Activated T-helper 1 cell treated with Interleukin-2 at 50 U/mL for 16 hours (primary cell): ENCODE data around the gene MAPKAPK2.
A peak's percentile ranks its signal among the peaks of the same experiment; 100 is the strongest.

Source experiments
- DNase-seq: peaks from one replicate; pipeline ENCODE4 v3.0.0-alpha.2; 2020; ENCODE audit warnings: low read depth

The MAPKAPK2 gene

DNA sequence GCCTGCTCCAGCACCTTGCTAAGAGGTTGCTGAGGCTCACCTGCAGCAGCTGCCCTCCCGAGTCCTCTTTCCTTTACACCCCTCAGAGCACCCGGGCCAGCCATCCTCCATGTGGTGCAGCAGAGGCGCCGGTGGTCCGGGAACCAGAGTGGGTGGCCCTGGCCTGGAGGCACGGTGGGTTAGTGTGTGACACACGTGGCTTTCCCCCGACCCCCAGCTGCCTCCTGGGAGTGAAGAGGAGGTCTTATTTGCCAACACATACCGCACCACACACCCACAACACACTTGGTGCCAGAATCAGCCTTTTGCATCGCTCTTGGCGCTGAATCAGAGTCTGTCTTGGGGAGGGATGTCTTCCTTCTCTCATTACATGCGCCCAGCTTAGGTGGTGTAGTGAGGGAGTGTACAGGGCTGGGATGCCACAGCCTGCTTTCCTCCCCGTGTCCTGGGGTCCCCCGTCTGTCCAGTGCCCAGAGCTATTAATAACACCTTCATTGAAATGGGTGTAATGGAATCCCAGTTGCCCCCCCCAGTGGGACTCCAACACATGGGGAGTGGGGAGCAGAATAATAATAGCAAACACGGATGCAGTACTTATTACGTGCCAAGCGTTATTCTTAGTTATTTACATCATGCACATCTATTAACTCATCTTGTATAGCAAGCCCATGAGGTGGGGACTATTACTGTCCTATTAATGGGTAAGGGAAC, 38.2 kb downstream of the MAPKAPK2 start:
- no peak for DNase-seq

DNA sequence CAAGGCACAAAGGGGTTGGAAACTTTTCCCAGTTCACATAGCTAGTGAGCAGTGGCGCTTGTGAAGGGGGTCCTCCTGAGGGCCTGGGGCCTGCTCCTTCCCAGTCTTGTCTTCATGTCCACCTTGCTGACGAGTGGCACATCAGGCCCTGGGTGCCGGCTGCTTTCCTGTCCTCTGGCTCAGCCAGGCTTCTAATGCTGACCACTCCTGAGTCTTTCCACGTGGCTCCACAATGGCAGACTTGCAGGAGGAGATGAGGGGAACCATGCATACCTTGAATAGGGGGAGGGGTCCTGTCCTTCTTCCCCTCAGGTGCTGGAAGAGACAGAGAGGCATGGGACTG, 38.7 kb downstream of the MAPKAPK2 start:
- DNase-seq, result no peak

DNA sequence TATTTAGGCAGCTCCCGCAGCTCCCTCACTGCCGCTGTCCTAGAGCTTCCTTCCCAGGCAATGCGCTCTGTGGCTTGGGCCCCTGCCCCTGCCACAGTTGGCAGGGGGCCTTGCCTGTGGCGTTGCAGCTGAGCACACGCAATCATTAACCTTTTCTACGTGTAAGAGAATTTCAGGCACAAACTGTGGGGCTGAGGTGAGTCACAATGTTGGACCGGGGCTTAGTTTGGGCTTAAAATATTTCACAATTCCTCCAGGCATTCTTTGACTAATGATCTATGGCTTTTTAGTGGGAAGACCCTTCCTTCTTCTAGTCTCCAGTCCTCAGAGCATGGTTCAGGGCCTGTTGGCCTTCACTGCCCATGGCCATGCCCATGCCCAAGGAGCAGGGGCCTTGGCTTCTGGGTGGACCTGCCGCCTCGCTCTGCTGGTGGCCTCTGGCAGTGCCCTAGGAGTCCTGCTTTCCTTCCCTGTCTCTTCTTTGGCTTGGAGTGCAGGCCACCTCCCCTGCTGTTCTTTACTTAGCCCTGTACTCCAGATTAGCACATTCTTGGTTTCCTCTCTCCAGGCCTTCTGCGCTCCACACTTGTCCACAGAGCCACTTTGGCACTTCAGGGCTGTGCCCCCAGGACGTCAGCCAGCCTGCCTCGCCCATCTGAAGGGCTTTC, 39.2 kb downstream of the MAPKAPK2 start:
- DNase-seq, result no peak

DNA sequence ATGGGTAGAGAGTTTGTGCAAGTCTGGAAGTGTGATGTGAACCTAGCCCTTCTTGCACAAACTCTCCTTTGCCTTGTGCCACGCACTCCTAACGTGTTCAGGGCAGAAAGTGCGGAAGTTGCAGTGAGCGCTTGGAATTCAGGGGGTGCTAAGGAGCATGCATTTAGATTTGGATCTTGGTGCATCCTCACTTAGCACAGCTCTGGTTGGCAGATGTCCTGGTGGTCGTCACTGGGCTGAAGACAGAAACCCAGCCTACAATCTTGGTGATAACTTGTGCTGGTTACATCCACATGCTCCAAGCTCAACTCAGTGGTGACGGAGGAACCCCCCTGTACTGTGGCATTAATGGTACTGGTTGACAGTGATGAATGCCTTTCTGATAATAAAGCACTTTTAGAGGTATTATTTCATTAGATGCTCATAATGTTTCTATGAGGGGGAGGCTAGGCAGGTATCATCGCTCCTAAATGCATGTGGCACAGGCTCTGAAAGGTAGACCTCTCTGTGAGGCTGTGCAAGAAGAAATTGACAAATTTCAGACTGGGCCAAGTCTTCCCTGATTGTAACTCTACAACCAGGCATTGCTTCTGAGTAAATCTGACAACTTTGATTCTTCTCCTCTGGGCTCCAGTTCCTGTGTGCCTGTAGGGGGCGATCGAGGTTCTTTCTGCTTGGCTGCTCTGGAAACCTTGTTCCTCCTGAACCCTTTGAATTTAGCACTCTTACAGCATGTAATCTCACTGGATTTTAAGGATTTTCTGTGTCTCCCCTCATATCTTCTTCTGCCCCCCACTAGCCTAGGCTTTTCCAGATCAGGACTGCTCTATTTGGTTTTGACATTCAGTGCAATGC, 40.6 kb downstream of the MAPKAPK2 start:
- peak; percentile 28 for DNase-seq

DNA sequence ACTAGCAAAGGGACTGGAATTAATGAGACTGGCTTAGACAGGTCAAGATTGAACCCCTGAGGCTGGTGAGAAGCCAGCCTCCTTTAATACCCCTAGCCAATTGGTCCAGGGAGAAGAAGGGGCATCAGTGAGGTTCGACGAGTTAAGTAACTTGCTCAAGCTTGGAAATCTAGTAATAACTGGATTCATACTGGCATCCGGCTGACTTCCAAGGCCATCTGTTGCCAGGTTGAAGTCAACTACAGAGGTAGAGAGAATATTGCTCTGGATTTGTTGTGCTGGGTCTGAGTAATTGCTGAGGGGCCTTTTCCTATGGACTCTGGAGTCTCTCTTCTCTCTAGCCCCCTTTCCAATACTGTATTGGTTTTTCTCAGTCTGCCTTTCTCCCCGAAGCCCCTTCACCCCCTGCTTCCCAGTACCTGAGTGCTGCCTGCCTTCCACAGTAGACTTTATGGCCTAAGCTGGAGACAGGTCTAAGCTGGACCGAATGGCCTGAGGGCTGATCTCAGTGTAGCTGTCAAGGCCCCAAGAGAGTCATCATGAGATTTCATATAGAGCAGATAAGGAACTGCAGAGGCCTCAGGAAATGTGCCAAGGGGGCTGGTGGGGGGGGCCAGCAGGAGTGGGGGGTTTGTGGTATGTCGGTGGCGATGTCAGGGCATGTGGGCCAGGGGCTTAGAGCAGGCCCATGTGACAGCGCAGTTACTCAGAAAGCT, 43.4 kb downstream of the MAPKAPK2 start:
- no peak for DNase-seq

DNA sequence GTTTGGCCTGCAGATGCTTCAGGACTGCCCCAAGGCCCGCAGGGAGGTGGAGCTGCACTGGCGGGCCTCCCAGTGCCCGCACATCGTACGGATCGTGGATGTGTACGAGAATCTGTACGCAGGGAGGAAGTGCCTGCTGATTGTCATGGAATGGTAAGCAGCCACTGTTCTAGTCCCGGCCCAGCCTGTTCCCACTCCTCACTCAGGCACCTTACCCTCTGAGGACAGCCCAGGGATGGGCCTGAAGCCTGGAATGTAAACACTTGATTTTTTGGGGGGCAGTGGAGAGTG, 43.9 kb downstream of the MAPKAPK2 start:
- DNase-seq, result no peak

DNA sequence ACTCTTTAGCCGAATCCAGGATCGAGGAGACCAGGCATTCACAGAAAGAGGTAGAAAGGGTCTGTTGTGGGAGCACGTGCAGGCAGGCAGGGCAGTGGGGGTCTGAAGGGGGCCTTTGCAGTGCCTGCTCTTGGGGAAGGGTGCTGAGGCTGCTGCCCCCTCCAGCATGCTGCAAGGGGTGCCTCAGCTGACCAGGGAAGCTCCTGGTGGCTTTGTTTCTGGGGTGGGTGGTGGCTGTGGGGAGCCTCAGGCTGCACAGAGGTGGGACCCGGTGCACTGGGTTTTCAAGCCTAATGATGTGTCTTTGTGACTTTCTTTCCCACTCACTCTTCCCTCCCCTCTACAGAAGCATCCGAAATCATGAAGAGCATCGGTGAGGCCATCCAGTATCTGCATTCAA, 44.3 kb downstream of the MAPKAPK2 start:
- DNase-seq, result no peak

DNA sequence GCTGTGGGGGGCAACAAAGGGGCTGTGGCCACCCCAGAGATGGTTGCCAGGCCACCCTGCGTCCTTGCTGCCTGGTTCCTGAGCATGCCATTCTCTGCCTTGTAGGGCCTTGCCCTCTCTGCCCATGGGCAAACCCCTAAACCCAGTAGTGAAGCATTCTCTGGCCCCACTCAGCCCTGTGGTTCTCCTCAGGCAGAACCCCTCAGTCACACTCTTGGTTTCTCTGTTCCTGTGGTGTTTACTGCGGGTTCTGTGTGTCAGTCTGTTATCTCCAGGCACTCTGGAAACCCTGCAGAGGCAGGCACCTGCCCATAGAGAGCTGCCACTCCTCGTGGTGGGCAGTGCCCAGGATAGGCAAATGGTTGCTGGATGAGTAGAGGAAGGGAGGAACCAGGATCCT, 44.8 kb downstream of the MAPKAPK2 start:
- no peak for DNase-seq

DNA sequence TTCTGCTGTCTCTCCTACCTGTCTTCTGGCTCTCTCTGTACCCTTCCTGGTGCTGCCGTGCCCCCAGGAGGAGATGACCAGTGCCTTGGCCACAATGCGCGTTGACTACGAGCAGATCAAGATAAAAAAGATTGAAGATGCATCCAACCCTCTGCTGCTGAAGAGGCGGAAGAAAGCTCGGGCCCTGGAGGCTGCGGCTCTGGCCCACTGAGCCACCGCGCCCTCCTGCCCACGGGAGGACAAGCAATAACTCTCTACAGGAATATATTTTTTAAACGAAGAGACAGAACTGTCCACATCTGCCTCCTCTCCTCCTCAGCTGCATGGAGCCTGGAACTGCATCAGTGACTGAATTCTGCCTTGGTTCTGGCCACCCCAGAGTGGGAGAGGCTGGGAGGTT, 47.8 kb downstream of the MAPKAPK2 start:
- DNase-seq, result no peak

DNA sequence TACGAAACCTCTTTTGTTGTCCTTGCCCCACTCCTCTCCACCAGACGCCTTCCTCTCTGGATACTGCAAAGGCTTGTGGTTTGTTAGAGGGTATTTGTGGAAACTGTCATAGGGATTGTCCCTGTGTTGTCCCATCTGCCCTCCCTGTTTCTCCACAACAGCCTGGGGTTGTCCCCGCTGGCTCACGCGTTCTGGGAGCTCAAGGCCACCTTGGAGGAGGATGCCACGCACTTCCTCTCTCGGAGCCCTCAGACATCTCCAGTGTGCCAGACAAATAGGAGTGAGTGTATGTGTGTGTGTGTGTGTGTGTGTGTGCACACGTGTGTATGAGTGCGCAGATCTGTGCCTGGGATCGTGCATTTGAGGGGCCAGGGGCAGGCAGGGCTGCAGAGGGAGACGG, 48.3 kb downstream of the MAPKAPK2 start:
- no peak for DNase-seq

DNA sequence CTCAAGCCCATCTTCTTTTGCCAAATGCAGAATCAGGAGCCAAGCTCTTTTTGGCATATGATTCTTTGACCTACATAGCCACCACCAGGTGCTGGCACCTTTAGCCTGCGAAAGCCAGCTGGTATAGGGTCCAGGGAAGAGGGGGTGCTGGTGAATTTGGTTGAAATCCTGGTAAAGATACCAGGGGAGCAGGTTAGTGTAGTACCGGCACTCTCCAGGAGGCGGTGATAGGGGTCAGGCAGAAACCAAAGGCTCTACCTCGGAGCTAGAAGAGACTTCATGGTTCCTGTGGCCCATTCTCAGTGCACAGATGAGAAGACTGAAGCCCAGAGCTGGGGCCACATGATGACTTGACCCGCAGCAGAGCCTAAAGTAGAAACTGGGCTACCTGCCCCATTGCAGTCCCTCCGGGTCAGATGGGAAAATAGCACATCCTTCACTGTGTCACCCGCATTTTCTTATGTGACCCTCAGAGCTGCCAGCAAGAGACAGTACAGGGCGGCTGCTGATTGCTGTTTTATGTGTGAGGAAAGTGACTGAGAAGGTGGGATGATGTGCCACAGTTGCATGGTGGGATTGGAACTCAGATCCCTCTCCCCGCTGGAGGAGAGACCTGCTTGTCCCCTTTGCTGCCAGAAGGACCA, 49.9 kb downstream of the MAPKAPK2 start:
- DNase-seq, result peak; percentile 58

DNA sequence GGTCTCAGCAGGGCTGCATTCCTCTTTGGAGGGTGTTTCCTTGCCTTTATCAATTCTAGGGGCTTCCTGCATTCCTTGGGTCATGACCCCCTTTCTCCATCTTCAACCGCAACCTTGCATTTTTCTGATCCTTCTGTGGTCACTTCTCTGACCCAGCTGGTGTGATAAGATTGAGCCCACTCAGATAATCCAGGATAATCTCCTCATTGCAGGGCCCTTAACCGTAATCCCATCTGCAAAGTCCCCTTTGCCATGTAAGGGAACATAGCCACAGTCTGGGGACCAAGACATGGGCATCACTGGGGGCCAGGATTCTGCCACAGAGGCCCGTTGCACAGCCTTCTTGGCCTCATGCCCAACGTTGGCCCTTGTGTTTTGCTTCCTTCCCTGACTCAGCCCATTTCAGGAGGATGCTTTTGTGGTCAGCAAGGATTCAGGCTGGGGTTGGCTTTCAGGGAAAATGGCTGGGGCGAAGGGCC, 50.9 kb downstream of the MAPKAPK2 start:
- DNase-seq, result no peak

DNA sequence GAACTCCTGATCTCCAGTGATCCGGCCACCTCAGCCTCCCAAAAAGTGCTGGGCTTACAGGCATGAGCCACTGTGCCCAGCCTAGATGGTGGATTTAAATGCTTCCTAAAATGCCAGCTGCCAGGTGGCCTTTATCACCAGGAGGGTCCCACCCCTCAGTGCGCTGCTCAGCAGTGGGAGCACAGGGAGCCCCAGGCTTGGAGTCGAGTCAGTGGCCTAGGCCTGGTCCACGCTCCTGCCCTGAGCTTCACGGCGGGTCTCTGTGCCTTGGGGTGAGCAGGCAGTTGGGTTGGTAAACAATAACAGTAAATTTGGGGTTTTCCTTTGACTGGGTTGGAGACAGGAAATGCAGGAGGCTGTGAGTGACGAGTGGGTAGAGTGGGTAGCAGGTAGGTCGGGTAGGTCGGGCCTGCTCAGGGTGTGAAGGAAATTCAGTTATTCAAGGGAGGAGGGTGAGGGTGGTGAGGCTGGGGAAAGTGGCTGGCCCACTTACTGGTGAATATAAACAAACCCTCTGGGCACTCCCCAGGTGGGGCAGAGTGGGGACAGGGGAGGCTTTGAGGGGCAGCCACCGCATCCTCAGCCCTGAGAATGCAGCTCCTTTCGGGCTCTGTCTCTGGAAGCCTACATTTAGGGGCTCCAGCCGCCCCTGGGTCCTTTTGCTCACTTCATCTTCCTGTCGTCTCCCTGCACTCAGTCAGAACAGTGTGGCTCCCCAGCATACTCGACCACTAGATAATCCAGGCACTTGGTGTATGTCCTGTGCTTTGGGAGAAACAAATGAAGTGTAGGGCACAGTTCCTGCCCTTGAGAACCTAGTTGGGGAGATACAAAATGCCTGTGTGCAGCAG, 52.4 kb downstream of the MAPKAPK2 start:
- DNase-seq, result peak; percentile 34

DNA sequence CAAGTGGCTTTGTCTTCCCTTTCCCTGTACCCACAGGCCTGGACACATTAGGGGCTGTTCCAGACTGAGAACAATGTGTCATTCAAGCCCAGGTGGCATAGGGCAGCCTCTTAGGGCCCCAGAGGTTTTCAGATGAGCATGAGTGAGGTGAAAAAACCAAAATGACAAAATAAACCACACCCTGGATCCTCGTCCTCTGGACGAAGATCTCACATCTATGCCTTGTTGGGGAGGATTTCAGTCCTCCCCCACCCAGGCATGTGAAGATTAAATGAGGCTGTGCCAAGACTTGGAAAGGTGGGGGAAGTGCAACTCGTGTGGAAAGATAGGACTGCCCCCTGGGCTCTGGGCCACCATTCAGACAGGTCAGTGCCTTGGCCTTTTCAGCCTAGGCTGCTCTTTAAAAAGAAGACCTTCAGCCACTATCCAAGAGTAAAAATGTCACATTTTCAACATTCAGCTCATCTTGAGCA, 53.1 kb downstream of the MAPKAPK2 start:
- DNase-seq, result no peak

DNA sequence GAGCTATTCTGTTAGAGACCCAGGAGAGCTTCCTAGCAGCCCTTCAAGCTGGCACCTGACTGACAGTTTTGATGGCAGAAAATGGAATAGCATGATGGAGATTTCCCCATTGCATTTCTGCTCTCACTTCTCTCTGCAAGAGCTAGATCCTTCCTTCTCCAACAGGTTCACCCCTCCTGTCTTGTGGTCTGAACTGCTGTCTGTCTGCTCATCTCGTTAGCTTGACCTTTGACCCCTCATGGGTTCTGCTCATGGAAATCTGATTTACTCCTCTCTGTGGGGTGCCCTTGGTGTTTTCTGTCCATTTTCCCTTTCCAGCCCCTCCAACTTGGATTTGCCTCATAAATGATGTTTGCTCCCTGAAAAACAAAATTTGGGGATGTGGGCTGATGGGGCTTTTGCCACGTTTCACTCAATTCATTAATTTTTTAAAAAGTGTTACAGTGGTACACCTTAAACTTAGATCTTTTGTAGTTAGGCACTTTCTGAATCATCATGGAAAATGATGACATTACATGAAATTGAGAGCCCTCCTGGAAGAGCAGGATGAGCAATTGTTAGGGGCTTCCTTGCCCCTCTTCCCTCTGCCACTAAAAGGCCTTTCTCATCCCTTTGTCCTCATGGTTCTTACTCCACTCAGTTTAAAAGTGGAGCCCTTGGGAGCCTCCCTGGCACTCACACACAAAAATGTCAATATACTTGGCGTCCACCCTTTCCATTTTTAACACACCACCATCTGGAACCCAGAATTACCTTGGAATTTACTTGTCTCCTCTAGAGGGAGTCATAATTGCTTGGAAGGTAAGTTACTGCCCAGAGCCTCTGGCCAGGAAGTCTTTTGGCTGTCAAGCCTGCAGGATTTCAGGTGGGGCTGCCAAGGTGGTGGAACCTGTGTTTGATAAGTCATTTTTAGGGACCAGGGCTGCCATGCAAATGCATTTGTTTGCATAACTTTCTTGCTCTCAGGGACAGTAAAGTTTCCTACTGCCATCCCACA, 54.0 kb downstream of the MAPKAPK2 start:
- no peak for DNase-seq

DNA sequence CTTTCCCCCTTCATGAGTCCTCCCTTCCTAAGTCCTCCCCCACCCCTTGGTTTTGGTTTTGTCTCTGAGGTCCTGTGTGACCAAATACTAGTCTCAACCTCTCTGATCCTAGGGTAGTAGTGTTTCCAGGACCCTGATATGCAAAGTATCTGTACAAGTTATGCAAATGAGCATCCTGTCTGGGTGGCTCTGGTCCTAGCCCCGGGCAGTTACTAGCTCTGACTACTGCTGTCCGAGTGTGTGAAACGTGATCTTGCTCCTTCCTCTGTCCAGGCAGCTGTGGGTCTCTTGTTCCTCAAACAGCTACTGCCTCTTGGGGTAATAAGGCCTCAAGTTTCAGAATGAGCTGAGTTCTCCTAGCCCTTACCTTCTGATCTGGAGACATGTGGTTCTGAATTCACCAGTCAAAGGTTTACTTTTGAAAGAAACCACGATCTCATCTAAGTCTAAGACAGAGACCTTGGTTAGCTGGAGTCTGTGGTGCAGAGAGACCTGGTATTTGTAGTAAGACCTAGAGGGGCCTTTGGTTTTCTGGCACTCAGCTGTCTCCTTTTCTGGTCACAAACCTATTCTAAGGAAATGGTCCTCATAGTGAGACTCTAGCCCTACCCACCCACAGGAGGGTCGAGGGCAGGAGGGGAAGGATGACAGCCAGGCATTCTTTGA, 54.8 kb downstream of the MAPKAPK2 start:
- DNase-seq, result no peak

DNA sequence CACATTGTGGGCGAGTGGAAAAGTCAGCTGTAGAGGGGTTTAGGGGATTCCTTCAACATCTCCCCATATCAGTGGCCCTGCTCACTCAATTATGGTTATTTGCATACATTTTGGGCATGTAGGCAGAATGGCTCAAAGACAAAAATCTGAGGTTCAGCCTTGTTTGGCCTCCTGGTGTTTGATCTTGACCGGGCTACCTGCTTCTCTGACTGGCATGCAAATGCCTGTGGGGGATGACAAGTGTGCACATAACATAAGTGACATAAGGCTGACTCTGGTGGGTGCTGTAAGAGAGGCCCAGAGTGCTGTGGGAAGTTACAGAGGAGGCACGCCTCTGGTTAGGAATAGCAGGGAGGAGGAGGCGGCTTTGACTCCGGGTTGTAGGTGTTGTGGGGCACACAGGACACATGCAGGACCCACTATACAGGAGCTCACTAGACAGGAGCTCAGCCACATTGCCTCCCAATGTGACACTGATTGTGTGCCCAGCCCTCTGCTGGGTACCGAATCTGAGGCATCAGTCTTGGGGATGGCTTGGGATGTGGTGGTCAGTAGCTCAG, 56.5 kb downstream of the MAPKAPK2 start:
- no peak for DNase-seq

DNA sequence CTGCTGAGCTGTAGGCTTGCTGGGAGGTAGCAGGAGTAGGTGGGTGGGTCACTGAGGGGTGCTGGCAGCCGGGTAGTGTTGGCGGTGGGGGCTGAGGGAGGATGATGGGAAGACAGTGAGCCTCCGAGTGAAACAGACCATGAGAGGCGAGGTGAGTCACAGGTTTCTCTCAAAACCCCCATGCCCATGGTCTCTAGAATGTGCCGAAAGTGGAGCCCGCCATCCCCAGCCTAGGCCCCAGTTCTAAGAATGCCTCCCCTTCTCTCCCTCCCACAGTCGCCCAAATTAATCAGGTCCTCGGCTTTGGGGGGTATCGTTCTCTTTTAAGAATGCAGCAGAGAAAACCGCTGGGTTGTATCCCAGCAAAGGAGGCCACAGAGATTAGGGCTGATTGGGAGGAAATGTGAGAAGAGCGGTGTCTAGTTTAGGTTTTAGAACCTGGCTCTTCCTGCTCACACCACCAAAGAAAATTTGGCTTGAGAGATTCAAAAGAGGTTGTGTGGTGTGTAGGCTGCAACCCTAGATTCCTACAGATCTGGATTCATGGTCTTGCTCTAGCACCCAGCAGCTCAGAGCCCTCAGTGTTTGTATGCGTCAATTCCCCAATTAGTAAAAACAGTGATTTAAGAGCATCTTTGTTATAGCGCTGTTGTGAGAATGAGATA, 58.1 kb downstream of the MAPKAPK2 start:
- DNase-seq, result no peak
